Mesothelial cell of epicardium (in vitro differentiated cells): ENCODE results near the gene RAB8B. TPM values are rescaled to one million over a fixed set of nuclear protein-coding genes. Genes with fewer than 3 reads are reported as not detected.

Experiments used
- DNase-seq, 2 experiments: peaks; one replicate each; pipeline ENCODE4 v3.0.0; 2021; ENCODE audit warnings: low spot score in 2 of 2; ENCODE audit not compliant: unreplicated experiment in 2 of 2
- H3K27ac Mint-ChIP-seq: 2 replicates; pipeline ENCODE4 v1.8.0; 2021; ENCODE audit warnings: mixed read lengths
- H3K27me3 Mint-ChIP-seq: 2 replicates; pipeline ENCODE4 v1.8.0; 2021; ENCODE audit warnings: low read depth, mixed read lengths
- H3K36me3 Mint-ChIP-seq: 2 replicates; pipeline ENCODE4 v1.8.0; 2021; ENCODE audit warnings: mixed read lengths
- H3K4me1 Mint-ChIP-seq: 2 replicates; pipeline ENCODE4 v1.8.0; 2021; ENCODE audit warnings: mixed read lengths
- H3K4me3 Mint-ChIP-seq: 2 replicates; pipeline ENCODE4 v1.8.0; 2021; ENCODE audit warnings: mild to moderate bottlenecking, moderate library complexity, mixed read lengths
- H3K9me3 Mint-ChIP-seq: 2 replicates; pipeline ENCODE4 v1.8.0; 2021; ENCODE audit warnings: mixed read lengths
- CTCF ChIP-seq: fragments of 200-600 bp; sonication (generic); IDR thresholded peaks from one replicate; pipeline ENCODE4 v1.5.0; 2021; ENCODE audit warnings: antibody characterized with exemption; ENCODE audit not compliant: unreplicated experiment
- total RNA-seq: library from RNA; stranded (reverse); gene quantifications from 3 replicates; pipeline ENCODE4 v1.2.1, GENCODE V29; 2021

The RAB8B gene
- total RNA-seq, 1 donor from 2014 or later: 20.2 TPM

- DNase-seq: no peak
- Mint-ChIP-seq H3K9me3 (no peaks in the 10 kb centered on the region), H3K27me3 (no peaks in the 10 kb centered on the region), H3K36me3 (peaks cover 5% of the 10 kb centered on the region), H3K27ac (peak overlapping the region; percentile 67), H3K4me1 (peaks cover 14% of the 10 kb centered on the region), H3K4me3 (peak overlapping the region; percentile 73)
- TF ChIP-seq CTCF: no peak
Observed at GRCh38 chr15:63277893-63278456, 88.6 kb downstream of the RAB8B start.

GRCh38 chr15:63283126-63283525, 93.7 kb downstream of the RAB8B start:
- no peaks in the 10 kb centered on the region for H3K27me3 Mint-ChIP-seq
- DNase-seq: no peak
- H3K9me3 Mint-ChIP-seq: no peaks in the 10 kb centered on the region
- TF ChIP-seq CTCF: no peak
- peaks cover 11% of the 10 kb centered on the region for H3K36me3 Mint-ChIP-seq
- no peak overlapping the region for H3K27ac Mint-ChIP-seq
- H3K4me1 Mint-ChIP-seq: peaks cover 2% of the 10 kb centered on the region
- no peak overlapping the region for H3K4me3 Mint-ChIP-seq

GRCh38 chr15:63284335-63284734, 94.9 kb downstream of the RAB8B start:
- H3K9me3 Mint-ChIP-seq: no peaks in the 10 kb centered on the region
- no peaks in the 10 kb centered on the region for H3K27me3 Mint-ChIP-seq
- peaks cover 11% of the 10 kb centered on the region for H3K36me3 Mint-ChIP-seq
- DNase-seq: no peak
- H3K4me1 Mint-ChIP-seq: no peaks in the 10 kb centered on the region
- no peak for TF ChIP-seq CTCF
- no peak overlapping the region for H3K4me3 Mint-ChIP-seq
- no peak overlapping the region for H3K27ac Mint-ChIP-seq

GRCh38 chr15:63287109-63287508, 97.7 kb downstream of the RAB8B start:
- no peak overlapping the region for H3K27ac Mint-ChIP-seq

GRCh38 chr15:63288342-63288741, 98.9 kb downstream of the RAB8B start:
- Mint-ChIP-seq H3K27ac (no peak overlapping the region), H3K4me1 (peaks cover 9% of the 10 kb centered on the region), H3K27me3 (no peaks in the 10 kb centered on the region), H3K9me3 (no peaks in the 10 kb centered on the region), H3K4me3 (no peak overlapping the region), H3K36me3 (peaks cover 10% of the 10 kb centered on the region)
- no peak for TF ChIP-seq CTCF
- DNase-seq: no peak

More at GRCh38 chr15:63287109-63287508, 97.7 kb downstream of the RAB8B start:
- H3K9me3 Mint-ChIP-seq: no peaks in the 10 kb centered on the region
- H3K4me3 Mint-ChIP-seq: no peak overlapping the region
- no peak for DNase-seq
- TF ChIP-seq CTCF: no peak
- H3K27me3 Mint-ChIP-seq: no peaks in the 10 kb centered on the region
- H3K36me3 Mint-ChIP-seq: peaks cover 10% of the 10 kb centered on the region
- H3K4me1 Mint-ChIP-seq: peaks cover 9% of the 10 kb centered on the region
